Trophoblast cell (in vitro differentiated cells and primary cell): ENCODE data around the gene PRDM16.

Experiments used
- DNase-seq, 2 donors: peaks; one replicate each; pipeline ENCODE4 v3.0.0-alpha.2; 2016
- H2AFZ ChIP-seq: 2 replicates; pipeline ENCODE4 v1.6.1; 2013; ENCODE audit warnings: low read length, moderate library complexity, mild to moderate bottlenecking; ENCODE audit not compliant: insufficient read depth, poor library complexity
- H2AK5ac ChIP-seq: 2 replicates; pipeline ENCODE4 v1.6.1; 2013; ENCODE audit warnings: mild to moderate bottlenecking, low read length
- H2BK120ac ChIP-seq: 2 replicates; pipeline ENCODE4 v1.6.1; 2013; ENCODE audit warnings: low read length, mild to moderate bottlenecking, moderate library complexity; ENCODE audit not compliant: insufficient read depth, poor library complexity
- H2BK12ac ChIP-seq: 2 replicates; pipeline ENCODE4 v1.6.1; 2013; ENCODE audit warnings: mild to moderate bottlenecking, low read length, moderate library complexity
- H2BK5ac ChIP-seq: 2 replicates; pipeline ENCODE4 v1.6.1; 2013; ENCODE audit warnings: low read length, low read depth, moderate library complexity, mild to moderate bottlenecking; ENCODE audit not compliant: poor library complexity
- H3K14ac ChIP-seq: 2 replicates; pipeline ENCODE4 v1.6.1; 2013; ENCODE audit warnings: mild to moderate bottlenecking, low read length
- H3K18ac ChIP-seq: 2 replicates; pipeline ENCODE4 v1.6.1; 2013; ENCODE audit warnings: mild to moderate bottlenecking, low read length
- H3K23ac ChIP-seq: 2 replicates; pipeline ENCODE4 v1.6.1; 2013; ENCODE audit warnings: low read length
- H3K27ac ChIP-seq: 2 replicates; pipeline ENCODE4 v1.5.1; 2013; ENCODE audit warnings: low read depth, mild to moderate bottlenecking, inconsistent platforms, low read length, moderate library complexity
- H3K27me3 ChIP-seq: 2 replicates; pipeline ENCODE4 v1.6.1; 2013; ENCODE audit warnings: inconsistent platforms, mild to moderate bottlenecking, low read length, moderate library complexity; ENCODE audit not compliant: insufficient read depth
- H3K36me3 ChIP-seq, 2 experiments: 1 replicate in 1 of 2; 2 replicates in 1 of 2; pipeline ENCODE4 v1.6.1; 2013; ENCODE audit warnings: low read length in 2 of 2, mild to moderate bottlenecking in 2 of 2, moderate library complexity in 1 of 2; ENCODE audit not compliant: insufficient read depth in 2 of 2, control insufficient read depth in 1 of 2
- H3K4ac ChIP-seq: 2 replicates; pipeline ENCODE4 v1.6.1; 2013; ENCODE audit warnings: low read depth, mild to moderate bottlenecking, low read length, moderate library complexity
- H3K4me1 ChIP-seq, 2 experiments: 1 replicate in 1 of 2; 2 replicates in 1 of 2; pipeline ENCODE4 v1.6.1; 2013; ENCODE audit warnings: low read length in 2 of 2, mild to moderate bottlenecking in 2 of 2, moderate library complexity in 1 of 2; ENCODE audit not compliant: insufficient read depth in 2 of 2, control insufficient read depth in 1 of 2
- H3K4me2 ChIP-seq: 2 replicates; pipeline ENCODE4 v1.6.1; 2013; ENCODE audit warnings: inconsistent platforms, mild to moderate bottlenecking, low read length, moderate library complexity
- H3K4me3 ChIP-seq: 2 replicates; pipeline ENCODE4 v1.5.1; 2013; ENCODE audit warnings: mild to moderate bottlenecking, low read depth, low read length, inconsistent platforms
- H3K79me1 ChIP-seq: one replicate; pipeline ENCODE4 v1.6.1; 2013; ENCODE audit warnings: low read length
- H3K79me2 ChIP-seq: 2 replicates; pipeline ENCODE4 v1.6.1; 2013; ENCODE audit warnings: low read length, mild to moderate bottlenecking; ENCODE audit not compliant: control insufficient read depth, insufficient read depth, poor library complexity
- H3K9ac ChIP-seq: 2 replicates; pipeline ENCODE4 v1.6.1; 2013; ENCODE audit warnings: mild to moderate bottlenecking, low read length
- H3K9me3 ChIP-seq: 2 replicates; pipeline ENCODE4 v1.6.1; 2013; ENCODE audit warnings: low read depth, mild to moderate bottlenecking, control low read depth, inconsistent platforms, low read length; ENCODE audit not compliant: insufficient read depth
- H4K12ac ChIP-seq: 2 replicates; pipeline ENCODE4 v1.6.1; 2013; ENCODE audit warnings: low read depth, mild to moderate bottlenecking, low read length, moderate library complexity
- H4K8ac ChIP-seq: 2 replicates; pipeline ENCODE4 v1.6.1; 2013; ENCODE audit warnings: low read depth, mild to moderate bottlenecking, low read length, moderate library complexity
- H4K91ac ChIP-seq: one replicate; pipeline ENCODE4 v1.6.1; 2013; ENCODE audit warnings: low read depth, mild to moderate bottlenecking, low read length, moderate library complexity
- WGBS: extraction: QIAGEN DNeasy Blood & Tissue Kit; methylation state at CpG from one replicate; pipeline ENCODE4 v1.1.7; 2013; ENCODE audit warnings: missing lambda C conversion rate; ENCODE audit not compliant: insufficient read length, insufficient coverage; ENCODE audit errors: extremely low coverage; 5-methylcytosine and 5-hydroxymethylcytosine counted together

Gene PRDM16

DNA sequence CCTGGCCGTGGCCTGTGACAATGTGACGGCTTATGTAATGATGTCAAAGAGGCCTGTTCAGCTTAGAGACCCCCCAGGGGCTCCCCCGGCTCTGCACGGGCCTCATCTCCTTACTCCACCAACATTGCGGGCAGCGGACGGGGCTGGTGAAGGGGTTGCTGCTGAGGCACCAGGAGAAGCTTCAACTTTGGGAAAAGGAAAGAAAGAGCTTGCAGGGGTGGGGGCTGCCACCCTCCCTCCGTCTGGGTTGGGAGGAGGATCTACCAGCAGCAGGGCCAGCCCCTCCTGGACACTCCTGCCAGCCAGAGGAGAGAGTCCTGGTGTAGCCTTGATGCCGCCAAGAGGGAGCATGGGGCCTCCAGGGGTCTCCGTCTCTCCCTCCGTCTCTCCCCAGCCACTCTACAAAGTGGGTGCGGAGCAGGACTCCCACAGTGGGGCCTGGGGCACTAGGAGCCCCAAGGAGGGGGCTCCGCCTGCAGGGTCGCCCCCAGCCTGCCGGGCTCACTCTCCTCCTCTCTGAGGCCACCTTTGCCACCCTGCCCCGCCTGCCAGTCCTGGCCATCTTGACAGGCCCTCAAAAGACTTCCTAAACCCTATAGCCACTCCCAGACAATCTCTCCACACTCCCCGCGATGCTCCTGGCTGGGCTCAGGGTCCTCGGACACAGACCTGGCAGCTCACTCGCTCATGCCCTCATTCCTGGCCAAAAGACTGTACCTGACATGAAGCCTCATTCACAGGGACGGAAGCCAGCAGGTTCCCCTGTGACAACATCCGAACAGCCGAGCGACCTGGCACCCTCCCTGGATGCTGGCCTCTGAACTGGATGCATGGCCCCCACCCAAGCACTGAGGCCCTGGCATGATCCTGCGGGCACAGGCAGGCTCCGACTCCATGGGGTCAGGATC lies 255.0 kb downstream of the PRDM16 start:
- no peak overlapping the region for H3K4me2 ChIP-seq
- no peak overlapping the region for H3K27ac ChIP-seq
- H3K27me3 ChIP-seq, result no peaks in the 10 kb centered on the region
- H2BK120ac ChIP-seq, result no peak overlapping the region
- no peak overlapping the region for H2BK5ac ChIP-seq
- H3K9me3 ChIP-seq, result peaks cover 6% of the 10 kb centered on the region
- H3K9ac ChIP-seq, result no peak overlapping the region
- peaks cover 2% of the 10 kb centered on the region for H3K79me1 ChIP-seq
- H3K23ac ChIP-seq, result no peak overlapping the region
- H4K91ac ChIP-seq, result no peak overlapping the region
- no peak overlapping the region for H3K18ac ChIP-seq
- H2AFZ ChIP-seq, result no peak overlapping the region
- no peak overlapping the region for H3K4me3 ChIP-seq
- no peak overlapping the region for H2BK12ac ChIP-seq
- no peak for DNase-seq
- no peaks in the 10 kb centered on the region for H3K36me3 ChIP-seq
- peaks cover 0 to under 1% of the 10 kb centered on the region in 2 experiments for H3K4me1 ChIP-seq
- no peak overlapping the region for H4K12ac ChIP-seq
- no peak overlapping the region for H3K4ac ChIP-seq
- H4K8ac ChIP-seq, result no peak overlapping the region
- no peak overlapping the region for H3K14ac ChIP-seq
- no CpG with 5 or more reads among the region's 26 CpGs for WGBS
- H2AK5ac ChIP-seq, result no peak overlapping the region
- no peaks in the 10 kb centered on the region for H3K79me2 ChIP-seq

DNA sequence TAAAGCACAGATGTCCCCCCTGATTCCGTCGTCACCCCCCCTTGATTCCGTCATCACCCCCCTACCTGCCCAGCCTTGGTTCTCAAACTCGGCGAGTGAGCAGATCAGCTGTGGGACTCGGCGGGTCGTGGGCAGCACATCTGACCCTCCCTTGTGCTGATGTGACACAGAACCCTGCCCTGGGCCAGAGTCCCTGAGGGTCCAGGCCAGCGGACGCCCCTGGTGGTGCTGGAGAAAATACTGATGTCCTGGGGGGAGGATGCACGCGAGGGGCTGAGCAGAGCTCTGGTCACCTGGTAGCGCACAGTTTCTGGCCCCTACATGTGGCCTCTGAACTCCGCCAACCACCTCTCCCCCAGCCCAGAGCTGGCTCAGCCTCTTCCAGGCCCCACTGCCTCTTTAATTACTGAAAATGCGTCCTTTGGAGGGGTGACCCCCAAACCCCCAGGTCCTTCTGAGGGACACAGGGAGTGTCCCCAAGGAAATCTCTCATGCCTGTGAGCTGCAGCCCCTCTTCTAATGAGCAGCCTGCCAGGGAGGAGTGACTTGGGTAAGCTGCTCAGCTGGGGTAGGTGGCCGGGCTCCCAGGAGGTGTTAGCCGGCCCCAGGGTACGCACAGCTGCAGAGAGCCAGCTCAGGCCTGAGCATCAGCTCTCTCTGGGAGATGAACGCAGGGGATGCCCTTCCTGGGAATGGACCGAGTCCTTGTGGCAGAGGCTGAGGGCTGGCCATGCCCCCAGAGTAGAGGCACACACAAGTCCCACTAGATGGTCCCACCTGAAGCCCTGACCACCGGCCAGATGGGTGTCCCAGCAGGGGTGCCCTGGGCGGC lies 255.9 kb downstream of the PRDM16 start:
- Histone ChIP-seq H3K4ac (no peak overlapping the region), H2AK5ac (no peak overlapping the region), H2BK12ac (no peak overlapping the region), H3K79me2 (no peaks in the 10 kb centered on the region), H3K18ac (no peak overlapping the region), H4K8ac (no peak overlapping the region), H3K9me3 (peaks cover 6% of the 10 kb centered on the region), H3K79me1 (no peaks in the 10 kb centered on the region), H4K91ac (no peak overlapping the region), H3K9ac (no peak overlapping the region), H4K12ac (no peak overlapping the region), H3K4me3 (no peak overlapping the region), H3K27ac (no peak overlapping the region), H2BK5ac (no peak overlapping the region), H3K14ac (no peak overlapping the region), H3K23ac (no peak overlapping the region), H3K4me2 (no peak overlapping the region), H3K27me3 (no peaks in the 10 kb centered on the region), H2BK120ac (no peak overlapping the region), H3K4me1 (no peaks in the 10 kb centered on the region), H2AFZ (no peak overlapping the region), H3K36me3 (no peaks in the 10 kb centered on the region)
- WGBS, result no CpG with 5 or more reads among the region's 22 CpGs
- no peak for DNase-seq

DNA sequence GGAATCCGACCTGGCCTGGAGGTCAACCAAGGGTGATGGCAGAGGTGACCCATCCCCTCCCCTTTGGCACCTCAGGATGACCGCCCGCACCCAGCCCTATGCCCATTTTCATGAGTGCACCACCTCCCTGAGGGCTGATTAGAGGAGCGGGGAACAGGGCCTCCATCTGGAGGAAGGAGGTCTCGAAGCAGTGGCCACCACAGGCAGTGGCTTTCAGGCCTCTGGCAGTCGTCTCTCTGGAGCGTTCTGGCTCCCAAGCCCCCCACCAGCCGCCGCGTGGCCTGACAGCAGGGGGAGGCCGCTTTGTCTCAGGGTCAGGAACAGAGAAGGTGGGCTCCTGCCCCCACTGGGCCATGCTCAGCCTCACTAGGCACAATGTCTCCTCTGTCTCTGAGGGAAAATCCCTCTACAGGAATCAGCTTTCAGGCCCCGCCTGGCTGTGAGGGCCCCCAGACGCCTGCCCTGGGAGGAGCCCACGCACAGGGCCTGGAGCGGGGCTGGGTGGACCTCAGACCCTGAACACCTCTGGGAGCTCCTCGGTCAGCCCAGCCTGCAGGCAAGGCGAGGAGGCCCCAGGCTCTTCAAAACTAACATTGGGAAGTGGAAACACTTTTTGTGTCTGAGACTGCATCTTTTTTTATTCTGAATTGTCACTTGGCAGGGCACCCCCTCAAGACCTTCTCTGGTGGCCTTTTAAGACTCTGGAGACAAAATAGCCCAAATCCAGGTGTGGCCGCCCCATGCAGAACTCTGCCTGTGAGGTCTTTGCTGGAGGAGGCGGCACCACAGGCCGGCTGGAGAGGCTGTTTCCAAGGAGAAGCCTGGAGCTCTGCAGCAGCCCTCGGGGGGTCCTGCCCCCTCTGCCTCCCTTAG lies 257.7 kb downstream of the PRDM16 start:
- WGBS, result no CpG with 5 or more reads among the region's 21 CpGs
- no peak overlapping the region for H3K9ac ChIP-seq
- no peak overlapping the region for H2BK120ac ChIP-seq
- no peak overlapping the region for H2BK5ac ChIP-seq
- no peak overlapping the region for H2AFZ ChIP-seq
- no peak overlapping the region for H3K4me2 ChIP-seq
- H3K27me3 ChIP-seq, result no peaks in the 10 kb centered on the region
- H3K9me3 ChIP-seq, result peaks cover 2% of the 10 kb centered on the region
- H3K4me3 ChIP-seq, result no peak overlapping the region
- H4K8ac ChIP-seq, result no peak overlapping the region
- no peaks in the 10 kb centered on the region for H3K79me2 ChIP-seq
- no peak overlapping the region for H4K12ac ChIP-seq
- no peak overlapping the region for H4K91ac ChIP-seq
- no peak overlapping the region for H3K27ac ChIP-seq
- H2AK5ac ChIP-seq, result no peak overlapping the region
- H3K18ac ChIP-seq, result no peak overlapping the region
- no peak overlapping the region for H3K23ac ChIP-seq
- H3K4ac ChIP-seq, result no peak overlapping the region
- no peaks in the 10 kb centered on the region for H3K36me3 ChIP-seq
- no peak overlapping the region for H3K14ac ChIP-seq
- DNase-seq, result no peak
- H3K79me1 ChIP-seq, result no peaks in the 10 kb centered on the region
- no peak overlapping the region for H2BK12ac ChIP-seq
- H3K4me1 ChIP-seq, result peaks cover 3 to 4% of the 10 kb centered on the region in 2 experiments

DNA sequence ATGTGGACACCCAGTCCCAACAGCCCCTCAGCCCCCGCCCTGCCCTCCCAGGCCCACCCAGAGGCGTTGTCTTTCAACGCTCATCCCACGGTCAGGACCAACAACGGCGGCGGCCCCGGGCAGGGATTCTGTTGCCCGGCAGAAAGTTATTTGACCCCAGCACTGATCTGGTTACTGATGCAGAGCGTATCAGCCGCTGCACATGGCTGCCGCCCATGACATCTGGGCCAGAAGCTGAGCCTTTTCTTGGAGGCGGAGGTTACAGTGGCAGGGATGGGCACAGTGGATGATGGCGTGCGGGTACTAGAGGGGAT lies 258.3 kb downstream of the PRDM16 start:
- Histone ChIP-seq H2AFZ (no peak overlapping the region), H4K8ac (no peak overlapping the region)

More for the DNA sequence above, 258.3 kb downstream of the PRDM16 start:
- no peak overlapping the region for H2BK12ac ChIP-seq
- no peak overlapping the region for H3K14ac ChIP-seq
- no peak overlapping the region for H3K9ac ChIP-seq
- no peak overlapping the region for H3K4me2 ChIP-seq
- no peak overlapping the region for H4K91ac ChIP-seq
- no peaks in the 10 kb centered on the region for H3K79me1 ChIP-seq
- no peak for DNase-seq
- no peak overlapping the region for H3K23ac ChIP-seq
- no peak overlapping the region for H2BK5ac ChIP-seq
- no peak overlapping the region for H2BK120ac ChIP-seq
- H3K4me1 ChIP-seq, result peaks cover 3 to 4% of the 10 kb centered on the region in 2 experiments
- H3K36me3 ChIP-seq, result no peaks in the 10 kb centered on the region
- H3K27me3 ChIP-seq, result no peaks in the 10 kb centered on the region
- no peak overlapping the region for H2AK5ac ChIP-seq
- no peak overlapping the region for H3K4ac ChIP-seq
- no peak overlapping the region for H3K27ac ChIP-seq
- peaks cover 2% of the 10 kb centered on the region for H3K9me3 ChIP-seq
- no peaks in the 10 kb centered on the region for H3K79me2 ChIP-seq
- no CpG with 5 or more reads among the region's 15 CpGs for WGBS
- H4K12ac ChIP-seq, result no peak overlapping the region
- H3K18ac ChIP-seq, result no peak overlapping the region
- no peak overlapping the region for H3K4me3 ChIP-seq
